GM21381 (cell line): ENCODE data around the gene NPM3.

Experiments used
- ATAC-seq: cut with Tn5 transposase; IDR thresholded peaks from one replicate; pipeline ENCODE4 v1.9.1; 2021; ENCODE audit warnings: mild to moderate bottlenecking, moderate library complexity; ENCODE audit not compliant: unreplicated experiment

NPM3 gene

GRCh38 chr10:101775273-101776160, 7.7 kb downstream of the NPM3 start, which contains the start of gene FGF8:
TSS of gene FGF8 (minus strand) at chr10:101776114. CDS start at chr10:101775900, 214 bp downstream.
- no peak for ATAC-seq

GRCh38 chr10:101774589-101775272, 8.5 kb downstream of the NPM3 start:
- no peak for ATAC-seq

- ATAC-seq = no peak
Measured at GRCh38 chr10:101773923-101774588, 9.2 kb downstream of the NPM3 start.

- no peak for ATAC-seq
Measured at GRCh38 chr10:101772895-101773761, 10.1 kb downstream of the NPM3 start.

- ATAC-seq = no peak
Measured at GRCh38 chr10:101772017-101772894, 11.0 kb downstream of the NPM3 start.

- ATAC-seq = no peak
Measured at GRCh38 chr10:101771380-101771779, 11.9 kb downstream of the NPM3 start.

GRCh38 chr10:101770331-101771215, 12.7 kb downstream of the NPM3 start:
- ATAC-seq = no peak

- no peak for ATAC-seq
Measured at GRCh38 chr10:101769541-101770180, 13.6 kb downstream of the NPM3 start.

- no peak for ATAC-seq
Measured at GRCh38 chr10:101768791-101769170, 14.5 kb downstream of the NPM3 start.

- no peak for ATAC-seq
Measured at GRCh38 chr10:101767966-101768790, 15.1 kb downstream of the NPM3 start.

GRCh38 chr10:101767600-101767945, 15.7 kb downstream of the NPM3 start:
- no peak for ATAC-seq

- ATAC-seq = no peak
Measured at GRCh38 chr10:101766753-101767599, 16.3 kb downstream of the NPM3 start.

- no peak for ATAC-seq
Measured at GRCh38 chr10:101766306-101766705, 16.9 kb downstream of the NPM3 start.

GRCh38 chr10:101763141-101763846, 20.0 kb downstream of the NPM3 start:
- no peak for ATAC-seq

GRCh38 chr10:101762736-101763135, 20.5 kb downstream of the NPM3 start:
- ATAC-seq = no peak

- ATAC-seq = no peak
Measured at GRCh38 chr10:101761226-101761625, 22.0 kb downstream of the NPM3 start.
